Chondrocyte (in vitro differentiated cells): ENCODE measurements around the gene WWOX. TPM values are rescaled to one million over a fixed set of nuclear protein-coding genes. Genes with fewer than 3 reads are reported as not detected.

Experiments
- DNase-seq: peaks from one replicate; pipeline ENCODE4 v3.0.0; 2021; ENCODE audit warnings: mixed read lengths, low spot score
- H3K27ac Mint-ChIP-seq: one replicate; pipeline ENCODE4 v1.8.0; 2021; ENCODE audit warnings: mild to moderate bottlenecking, moderate library complexity, mixed read lengths; ENCODE audit not compliant: unreplicated experiment
- H3K27me3 Mint-ChIP-seq: 2 replicates; pipeline ENCODE4 v1.8.0; 2021; ENCODE audit warnings: low read depth, mixed read lengths
- H3K36me3 Mint-ChIP-seq: 2 replicates; pipeline ENCODE4 v1.8.0; 2021; ENCODE audit warnings: low read depth, mixed read lengths
- H3K4me1 Mint-ChIP-seq: 2 replicates; pipeline ENCODE4 v1.8.0; 2021; ENCODE audit warnings: low read depth, mild to moderate bottlenecking, mixed read lengths
- H3K4me3 Mint-ChIP-seq: one replicate; pipeline ENCODE4 v1.8.0; 2021; ENCODE audit warnings: mild to moderate bottlenecking, moderate library complexity, mixed read lengths; ENCODE audit not compliant: unreplicated experiment
- H3K9me3 Mint-ChIP-seq: 2 replicates; pipeline ENCODE4 v1.8.0; 2021; ENCODE audit warnings: low read depth, mixed read lengths
- CTCF ChIP-seq: fragments of 200-600 bp; sonication (generic); IDR thresholded peaks from 2 replicates; pipeline ENCODE4 v1.5.0; 2021; ENCODE audit warnings: antibody characterized with exemption, mild to moderate bottlenecking, moderate library complexity
- total RNA-seq: library from RNA; stranded (reverse); gene quantifications from 3 replicates; pipeline ENCODE4 v1.2.1, GENCODE V29; 2021

WWOX gene
- total RNA-seq, 1 donor from 2014 or later: 12.1 TPM

- DNase-seq: no peak
- H3K4me3 Mint-ChIP-seq: no peak overlapping the region
- peaks cover 13% of the 10 kb centered on the region for H3K27me3 Mint-ChIP-seq
- no peaks in the 10 kb centered on the region for H3K36me3 Mint-ChIP-seq
- no peaks in the 10 kb centered on the region for H3K4me1 Mint-ChIP-seq
- no peaks in the 10 kb centered on the region for H3K9me3 Mint-ChIP-seq
- no peak for TF ChIP-seq CTCF
- no peak overlapping the region for H3K27ac Mint-ChIP-seq
Measured at GRCh38 chr16:78998879-78999278, 899.4 kb downstream of the WWOX start.

- TF ChIP-seq CTCF: no peak
- H3K4me1 Mint-ChIP-seq: peaks cover 4% of the 10 kb centered on the region
- no peak overlapping the region for H3K27ac Mint-ChIP-seq
- no peaks in the 10 kb centered on the region for H3K36me3 Mint-ChIP-seq
- H3K4me3 Mint-ChIP-seq: no peak overlapping the region
- H3K27me3 Mint-ChIP-seq: peaks cover 7% of the 10 kb centered on the region
- DNase-seq: no peak
- H3K9me3 Mint-ChIP-seq: no peaks in the 10 kb centered on the region
Measured at GRCh38 chr16:79001156-79001967, 901.9 kb downstream of the WWOX start.

- H3K4me1 Mint-ChIP-seq: peaks cover 4% of the 10 kb centered on the region
- no peaks in the 10 kb centered on the region for H3K9me3 Mint-ChIP-seq
- no peak overlapping the region for H3K4me3 Mint-ChIP-seq
- TF ChIP-seq CTCF: no peak
- no peaks in the 10 kb centered on the region for H3K27me3 Mint-ChIP-seq
- DNase-seq: no peak
- no peaks in the 10 kb centered on the region for H3K36me3 Mint-ChIP-seq
- H3K27ac Mint-ChIP-seq: no peak overlapping the region
Measured at GRCh38 chr16:79003026-79003609, 903.7 kb downstream of the WWOX start.

- H3K27me3 Mint-ChIP-seq: no peaks in the 10 kb centered on the region
- no peak for TF ChIP-seq CTCF
Measured at GRCh38 chr16:79004309-79004708, 904.9 kb downstream of the WWOX start.

GRCh38 chr16:79005096-79005495 is 905.6 kb downstream of the WWOX start:
- Mint-ChIP-seq H3K36me3 (no peaks in the 10 kb centered on the region), H3K27ac (no peak overlapping the region), H3K27me3 (no peaks in the 10 kb centered on the region), H3K4me1 (peaks cover 4% of the 10 kb centered on the region), H3K4me3 (no peak overlapping the region), H3K9me3 (no peaks in the 10 kb centered on the region)
- TF ChIP-seq CTCF: no peak
- no peak for DNase-seq

More at GRCh38 chr16:79004309-79004708, 904.9 kb downstream of the WWOX start:
- peaks cover 4% of the 10 kb centered on the region for H3K4me1 Mint-ChIP-seq
- H3K4me3 Mint-ChIP-seq: no peak overlapping the region
- DNase-seq: no peak
- H3K27ac Mint-ChIP-seq: no peak overlapping the region
- H3K36me3 Mint-ChIP-seq: no peaks in the 10 kb centered on the region
- H3K9me3 Mint-ChIP-seq: no peaks in the 10 kb centered on the region
